ENCODE measurements around the gene LDLRAD3.

LDLRAD3 gene

GRCh38 chr11:36162883-36163434, 219.1 kb downstream of the LDLRAD3 start:
- TF ChIP-seq TCF4 (CRISPR knock-in tag; IDR thresholded peaks at IDR 0.05; ENCODE audit: borderline replicate concordance) (peak; percentile 85), POU6F1 (CRISPR knock-in tag; IDR thresholded peaks at IDR 0.05; ENCODE audit: borderline replicate concordance, low read depth) (no peak), ISL1 (CRISPR knock-in tag; IDR thresholded peaks at IDR 0.05) (peak; percentile 77), ZNF8 (CRISPR knock-in tag; IDR thresholded peaks at IDR 0.05) (peak; percentile 34; the same call in 1 of the 2 replicates), OSR1 (CRISPR knock-in tag; IDR thresholded peaks at IDR 0.05) (no peak), TSHZ2 (CRISPR knock-in tag; IDR thresholded peaks at IDR 0.05) (peak; percentile 58; the same call in 1 of the 2 replicates)
- ATAC-seq, result peak; percentile 37

GRCh38 chr11:36164506-36165250, 220.8 kb downstream of the LDLRAD3 start:
- ATAC-seq, result peak; percentile 87
- no peak for TF ChIP-seq POU6F1 (CRISPR knock-in tag; IDR thresholded peaks at IDR 0.05; ENCODE audit: borderline replicate concordance, low read depth)
- TF ChIP-seq ISL1 (CRISPR knock-in tag; IDR thresholded peaks at IDR 0.05), result peak; percentile 90
- no peak for TF ChIP-seq CSRNP3 (CRISPR knock-in tag; IDR thresholded peaks at IDR 0.05)
- TF ChIP-seq TOX (CRISPR knock-in tag; IDR thresholded peaks at IDR 0.05; ENCODE audit: borderline replicate concordance), result peak; percentile 9; the same call in 1 of the 2 replicates
- TF ChIP-seq TSHZ2 (CRISPR knock-in tag; IDR thresholded peaks at IDR 0.05), result no peak
- no peak for TF ChIP-seq ZNF8 (CRISPR knock-in tag; IDR thresholded peaks at IDR 0.05)
- no peak for TF ChIP-seq CSDC2 (CRISPR knock-in tag; IDR thresholded peaks at IDR 0.05)
- no peak for TF ChIP-seq ZFP3 (CRISPR knock-in tag; IDR thresholded peaks at IDR 0.05)
- no peak for TF ChIP-seq ZNF565 (CRISPR knock-in tag; conservative IDR thresholded peaks at IDR 0.05; ENCODE audit: low read depth)
- TF ChIP-seq ZNF70 (CRISPR knock-in tag; IDR thresholded peaks at IDR 0.05), result no peak
- no peak for TF ChIP-seq ARNTL (CRISPR knock-in tag; IDR thresholded peaks at IDR 0.05; ENCODE audit: borderline replicate concordance, low read depth)
- TF ChIP-seq BACH2 (CRISPR knock-in tag; IDR thresholded peaks at IDR 0.05; ENCODE audit: borderline replicate concordance), result no peak
- no peak for TF ChIP-seq GLIS3 (CRISPR knock-in tag; IDR thresholded peaks at IDR 0.05)

GRCh38 chr11:36165621-36166397, 221.9 kb downstream of the LDLRAD3 start:
- peak; percentile 9; the same call in 2 of the 3 replicates for ATAC-seq
- no peak for TF ChIP-seq BACH2 (CRISPR knock-in tag; IDR thresholded peaks at IDR 0.05; ENCODE audit: borderline replicate concordance)
- TF ChIP-seq TOX (CRISPR knock-in tag; IDR thresholded peaks at IDR 0.05; ENCODE audit: borderline replicate concordance), result 0 out of 2 replicates have a peak, but pooled peaks have one; percentile 34
- TF ChIP-seq POU6F1 (CRISPR knock-in tag; IDR thresholded peaks at IDR 0.05; ENCODE audit: borderline replicate concordance, low read depth), result 0 out of 2 replicates have a peak, but pooled peaks have one; percentile 22
- 0 out of 2 replicates have a peak, but pooled peaks have one; percentile 62 for TF ChIP-seq CREB5 (CRISPR knock-in tag; IDR thresholded peaks at IDR 0.05; ENCODE audit: low read depth)
- TF ChIP-seq ISL1 (CRISPR knock-in tag; IDR thresholded peaks at IDR 0.05), result peak; percentile 66

Data from SK-N-SH treated with all-trans-retinoic acid at 6 μM for 48 hours (cell line).